ENCODE measurements around the gene RNF157.

DNA sequence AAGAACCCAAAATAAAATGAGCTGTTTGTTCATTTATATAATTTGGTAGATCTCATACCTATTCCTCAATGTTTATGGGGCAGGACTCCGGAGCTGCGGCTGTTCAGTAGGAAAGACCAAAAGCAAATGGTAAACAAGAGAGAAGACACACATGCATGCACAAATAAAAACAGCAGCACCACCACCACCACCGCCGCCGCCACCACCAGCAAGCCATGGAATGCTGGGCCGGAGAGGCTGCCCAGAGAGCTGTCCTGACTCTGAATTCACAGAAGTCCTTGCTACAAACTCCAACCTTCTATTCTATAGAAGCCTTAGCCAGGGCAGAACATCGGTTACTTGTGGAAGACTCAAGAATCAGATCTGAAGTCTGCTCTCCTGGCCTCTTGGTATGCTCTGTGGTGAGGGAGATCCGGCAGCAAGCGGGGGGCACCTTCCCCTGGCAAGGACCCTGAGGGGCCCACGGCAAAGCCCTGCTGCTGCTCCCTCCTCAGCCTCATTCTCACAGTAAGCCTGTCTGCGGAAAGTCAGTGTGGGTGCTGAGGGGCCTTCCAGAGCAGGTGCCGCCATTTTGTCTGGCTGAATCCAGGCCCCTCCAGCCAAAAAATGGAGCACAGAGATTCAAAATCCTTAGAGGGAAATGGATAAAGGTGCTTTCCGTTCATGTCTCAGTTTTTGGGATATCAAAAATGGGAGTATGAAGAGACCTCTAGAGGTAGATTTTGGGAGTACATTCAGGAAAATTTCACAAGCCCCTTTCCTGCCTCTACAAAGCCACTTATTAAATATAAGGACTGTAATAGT lies 92.9 kb downstream of the RNF157 start:
- TF ChIP-seq POLR2AphosphoS5 (IDR thresholded peaks at IDR 0.05; ENCODE audit: low read depth, low read length) (no peak), POLR2A (IDR thresholded peaks at IDR 0.05; ENCODE audit: low read depth, low read length) (no peak), TAF1 (IDR thresholded peaks at IDR 0.05; ENCODE audit: borderline replicate concordance, low read depth, low read length) (no peak)
